ENCODE measurements around the gene MEMO1. TPM values are rescaled to one million over a fixed set of nuclear protein-coding genes. Genes with fewer than 3 reads are reported as not detected.
A peak's percentile ranks its signal among the peaks of the same experiment; 100 is the strongest.
"Not testable (repeated sequence)": the region's sequence is repeated elsewhere in the genome, so short reads cannot be mapped to it uniquely, and the experiment has no call there.

MEMO1 gene
- 10 to 100 TPM; 35.4 to 38.3 (median 37.5) TPM for polyA plus RNA-seq (ENCODE audit: insufficient read length in 3 of 3)

- peak; percentile 78 to 89 (median 78) for DNase-seq (ENCODE audit: low read depth in 3 of 3, low spot score in 2 of 3)
Observed at GRCh38 chr2:32010670-32011484, at the start of gene MEMO1. MEMO1 (minus strand) TSS chr2:32011008; CDS start chr2:32010247, 761 bp downstream.

GRCh38 chr2:32060266-32060665 is 49.5 kb upstream of the MEMO1 start:
- no peak for DNase-seq (ENCODE audit: low read depth in 3 of 3, low spot score in 2 of 3)

- DNase-seq (ENCODE audit: low read depth in 3 of 3, low spot score in 2 of 3) = no peak
Observed at GRCh38 chr2:32058130-32058529, 47.3 kb upstream of the MEMO1 start.

GRCh38 chr2:32054583-32054982 is 43.8 kb upstream of the MEMO1 start:
- not testable (repeated sequence) for DNase-seq (ENCODE audit: low read depth in 3 of 3, low spot score in 2 of 3)

- DNase-seq (ENCODE audit: low read depth in 3 of 3, low spot score in 2 of 3) = no peak
Observed at GRCh38 chr2:32051836-32052439, 41.1 kb upstream of the MEMO1 start.

- DNase-seq (ENCODE audit: low read depth in 3 of 3, low spot score in 2 of 3) = no peak
Observed at GRCh38 chr2:32043561-32043960, 32.8 kb upstream of the MEMO1 start.

GRCh38 chr2:32039447-32040219 is 28.8 kb upstream of the MEMO1 start, which contains the start of gene DPY30:
DPY30 (minus strand) TSS chr2:32039805; CDS start chr2:32039456, 349 bp downstream.
- peak; percentile 80 to 88 (median 82) for DNase-seq (ENCODE audit: low read depth in 3 of 3, low spot score in 2 of 3)

GRCh38 chr2:32034198-32034887 is 23.5 kb upstream of the MEMO1 start:
- DNase-seq (ENCODE audit: low read depth in 3 of 3, low spot score in 2 of 3) = not testable (repeated sequence)

- not testable (repeated sequence) for DNase-seq (ENCODE audit: low read depth in 3 of 3, low spot score in 2 of 3)
Observed at GRCh38 chr2:32018789-32019482, 8.1 kb upstream of the MEMO1 start.

- no peak for DNase-seq (ENCODE audit: low read depth in 3 of 3, low spot score in 2 of 3)
Observed at GRCh38 chr2:32012872-32013271, 2.1 kb upstream of the MEMO1 start.

- DNase-seq (ENCODE audit: low read depth in 3 of 3, low spot score in 2 of 3) = no peak
Observed at GRCh38 chr2:32011485-32011960, 715 bp upstream of the MEMO1 start.

- DNase-seq (ENCODE audit: low read depth in 3 of 3, low spot score in 2 of 3) = peak in 1 of 3 donors; percentile 6
Observed at GRCh38 chr2:32010280-32010669, 533 bp downstream of the MEMO1 start.

- peak in 1 of 3 donors; percentile 8 for DNase-seq (ENCODE audit: low read depth in 3 of 3, low spot score in 2 of 3)
Observed at GRCh38 chr2:32009516-32010256, 1.1 kb downstream of the MEMO1 start.

GRCh38 chr2:32008805-32009515 is 1.8 kb downstream of the MEMO1 start:
- DNase-seq (ENCODE audit: low read depth in 3 of 3, low spot score in 2 of 3) = peak in 1 of 3 donors; percentile 15

GRCh38 chr2:32007121-32007391 is 3.8 kb downstream of the MEMO1 start:
- DNase-seq (ENCODE audit: low read depth in 3 of 3, low spot score in 2 of 3) = no peak

- no peak for DNase-seq (ENCODE audit: low read depth in 3 of 3, low spot score in 2 of 3)
Observed at GRCh38 chr2:32005371-32005976, 5.3 kb downstream of the MEMO1 start.

- no peak for DNase-seq (ENCODE audit: low read depth in 3 of 3, low spot score in 2 of 3)
Observed at GRCh38 chr2:32003791-32004190, 7.0 kb downstream of the MEMO1 start.

GRCh38 chr2:32002406-32002805 is 8.4 kb downstream of the MEMO1 start:
- DNase-seq (ENCODE audit: low read depth in 3 of 3, low spot score in 2 of 3) = no peak

Measured in right renal cortex interstitium (tissue), 3 donors.